Erythroblast (primary cell): ENCODE measurements around the gene PROM2.

Experiments used
- GATA1 ChIP-seq: IDR thresholded peaks from 2 replicates; pipeline ENCODE4 v1.6.1; 2011; ENCODE audit warnings: low read depth, mild to moderate bottlenecking, control low read depth, low read length, moderate library complexity
- POLR2A ChIP-seq: IDR thresholded peaks from 2 replicates; pipeline ENCODE4 v1.6.1; 2011; ENCODE audit warnings: mild to moderate bottlenecking, low read length

- TF ChIP-seq POLR2A (no peak), GATA1 (no peak)
Observed at GRCh38 chr2:95330794-95331338, 56.6 kb downstream of the PROM2 start.
